Aorta (tissue), 5 donors: ENCODE data around the gene COX10. TPM values are rescaled to one million over a fixed set of nuclear protein-coding genes. Genes with fewer than 3 reads are reported as not detected.
"Not testable (repeated sequence)": the region's sequence is repeated elsewhere in the genome, so short reads cannot be mapped to it uniquely, and the experiment has no call there.

Experiments used
- ATAC-seq: fragments of 200-7000 bp; cut with Tn5 transposase; one replicate; pipeline ENCODE4 v1.9.1; 2022; ENCODE audit warnings: moderate library complexity; ENCODE audit not compliant: low FRiP score
- DNase-seq, 2 donors: peaks; one replicate each; pipeline ENCODE4 v3.0.0-alpha.2; 2020
- H3K27ac ChIP-seq, 2 donors: one replicate each; pipeline ENCODE4 v1.5.1; 2013; ENCODE audit warnings: low read length in 2 of 2, mild to moderate bottlenecking in 2 of 2, moderate library complexity in 2 of 2, control low read depth in 1 of 2, inconsistent platforms in 1 of 2, low read depth in 1 of 2
- H3K27me3 ChIP-seq, 2 donors: one replicate each; pipeline ENCODE4 v1.6.1; 2013; ENCODE audit warnings: control low read depth in 1 of 2, low read length in 1 of 2, mild to moderate bottlenecking in 1 of 2, moderate library complexity in 1 of 2; ENCODE audit not compliant: insufficient read depth in 2 of 2, control insufficient read depth in 1 of 2
- H3K36me3 ChIP-seq, 2 donors: one replicate each; pipeline ENCODE4 v1.6.1; 2013; ENCODE audit warnings: control low read depth in 1 of 2, low read length in 1 of 2, mild to moderate bottlenecking in 1 of 2; ENCODE audit not compliant: insufficient read depth in 2 of 2, control insufficient read depth in 1 of 2
- H3K4me1 ChIP-seq, 2 donors: one replicate each; pipeline ENCODE4 v1.6.1; 2013; ENCODE audit warnings: low read length in 2 of 2, control low read depth in 1 of 2, mild to moderate bottlenecking in 1 of 2, moderate library complexity in 1 of 2; ENCODE audit not compliant: insufficient read depth in 2 of 2, control insufficient read depth in 1 of 2
- H3K4me3 ChIP-seq, 2 donors: one replicate each; pipeline ENCODE4 v1.5.1; 2013; ENCODE audit warnings: low read length in 2 of 2, control low read depth in 1 of 2, mild to moderate bottlenecking in 1 of 2
- H3K9me3 ChIP-seq: one replicate; pipeline ENCODE4 v1.6.1; 2013; ENCODE audit warnings: mild to moderate bottlenecking, low read length; ENCODE audit not compliant: control insufficient read depth
- WGBS, 2 donors: extraction: QIAGEN DNeasy Blood & Tissue Kit; methylation state at CpG; one replicate each; pipeline ENCODE4 v1.1.7; 2013; 5-methylcytosine and 5-hydroxymethylcytosine counted together
- intact Hi-C, 2 donors: fragments of 100-400 bp; cut with DNase I; formaldehyde crosslinking; loops; one replicate each; pipeline versions ENCODE4 v1.14.2 to v1.15.0; 2022
- polyA plus RNA-seq, 2 donors: library from polyadenylated mRNA; stranded (reverse); fragments of 200-250 nt; gene quantifications; one replicate each; pipeline ENCODE4 v1.2.3, GENCODE V29; 2013
- total RNA-seq, 2 donors: library from RNA; stranded (reverse); fragmentation: NEBNext Ultra II Directional; extraction: Animal tissue kit (Norgen Biotek cat#: 25700); gene quantifications; one replicate each; pipeline ENCODE4 v1.2.1, GENCODE V29; 2021
- donor health status: healthy with polysubstance abuse.
- donor health status: Bipolar disorder and iron deficiency.
- donor health status: DM: no; HTN: no; CAD: no.
- donor health status: DM: no; HTN: no; CAD: no.
- donor health status: DM: yes; HTN: yes; CAD: no.

The COX10 gene
- total and polyA plus RNA-seq, 4 donors = 2.5 to 9.9 (median 6.6) TPM

GRCh38 chr17:14236762-14237161, 167.5 kb downstream of the COX10 start, which contains the start of gene CDRT15:
CDRT15 (minus strand) TSS chr17:14236862; CDS start chr17:14236833, 29 bp downstream.
- H3K4me3 ChIP-seq, H3K9me3 ChIP-seq, intact Hi-C loops, DNase-seq, H3K4me1 ChIP-seq, H3K27me3 ChIP-seq, H3K27ac ChIP-seq, ATAC-seq, H3K36me3 ChIP-seq: not testable (repeated sequence)
- 84 to 92% methylated on average over 10 to 11 of the region's 11 CpGs for WGBS, 2 donors

- ATAC-seq, H3K27me3 ChIP-seq, DNase-seq, H3K36me3 ChIP-seq, H3K9me3 ChIP-seq, H3K4me1 ChIP-seq, intact Hi-C loops, H3K27ac ChIP-seq, H3K4me3 ChIP-seq: not testable (repeated sequence)
- WGBS, 2 donors = 87 to 98% methylated on average over 2 to 3 of the region's 5 CpGs
Observed at GRCh38 chr17:14239271-14239670, 170.0 kb downstream of the COX10 start.

GRCh38 chr17:14245002-14245401, 175.7 kb downstream of the COX10 start:
- DNase-seq = no peak
- Histone ChIP-seq H3K27me3 (no peaks in the 10 kb centered on the region), H3K4me1 (no peaks in the 10 kb centered on the region), H3K9me3 (no peaks in the 10 kb centered on the region), H3K4me3 (no peak overlapping the region), H3K27ac (no peak overlapping the region), H3K36me3 (no peaks in the 10 kb centered on the region)
- intact Hi-C loops = no loop called here
- WGBS, 2 donors = 66 to 79% methylated on average over 1 of the region's 1 CpG
- ATAC-seq = no peak

GRCh38 chr17:14245629-14246028, 176.3 kb downstream of the COX10 start:
- intact Hi-C loops = no loop called here
- no peak overlapping the region for H3K4me3 ChIP-seq
- 90 to 91% methylated on average over 3 of the region's 3 CpGs for WGBS, 2 donors
- H3K36me3 ChIP-seq = no peaks in the 10 kb centered on the region
- H3K27ac ChIP-seq = no peak overlapping the region
- H3K4me1 ChIP-seq = no peaks in the 10 kb centered on the region
- no peaks in the 10 kb centered on the region for H3K27me3 ChIP-seq
- DNase-seq (no peak), ATAC-seq (no peak)
- H3K9me3 ChIP-seq = no peaks in the 10 kb centered on the region

Other genes starting within 250 kb of the COX10 start
- gene CDRT15, start 167.4 kb downstream of the COX10 start, total RNA-seq = not detected
- not detected for gene CDRT15, start 167.4 kb downstream of the COX10 start, polyA plus RNA-seq
- gene HS3ST3B1, start 231.6 kb downstream of the COX10 start, total RNA-seq = 1 to 10 TPM in 1 of 2 donors, under 1 TPM in 1; 0.63 to 1.3 TPM
- under 1 TPM in 1 of 2 donors, not detected in 1; 0.05 TPM for gene HS3ST3B1, start 231.6 kb downstream of the COX10 start, polyA plus RNA-seq